NCI-H146 (cell line): Measurements from ENCODE around the gene POGK.

ENCODE experiments used
- DNase-seq: peaks from one replicate; lab custom pipeline; 2025; lab: John Stamatoyannopoulos, UW

Gene POGK

DNA sequence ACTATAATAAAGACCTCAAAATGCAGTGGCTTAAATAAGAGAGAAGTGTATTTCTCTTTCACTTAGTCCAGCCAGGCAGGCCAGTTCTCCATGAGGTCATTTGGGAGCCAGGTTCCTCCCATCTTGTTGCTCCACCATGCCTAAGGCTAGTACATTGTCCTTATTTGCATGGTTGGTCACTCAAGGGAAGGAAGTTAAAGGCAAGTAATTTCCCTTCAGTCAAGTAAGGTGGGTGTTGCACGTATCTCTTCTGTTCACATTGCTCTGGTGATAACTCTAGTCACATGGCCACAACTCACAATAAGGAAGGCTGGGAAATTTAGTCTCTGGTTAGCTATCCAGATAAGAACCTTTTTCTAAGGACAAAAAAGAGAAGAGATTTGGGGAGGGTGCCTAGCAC is 64.0 kb downstream of the POGK start:
- no peak for DNase-seq

DNA sequence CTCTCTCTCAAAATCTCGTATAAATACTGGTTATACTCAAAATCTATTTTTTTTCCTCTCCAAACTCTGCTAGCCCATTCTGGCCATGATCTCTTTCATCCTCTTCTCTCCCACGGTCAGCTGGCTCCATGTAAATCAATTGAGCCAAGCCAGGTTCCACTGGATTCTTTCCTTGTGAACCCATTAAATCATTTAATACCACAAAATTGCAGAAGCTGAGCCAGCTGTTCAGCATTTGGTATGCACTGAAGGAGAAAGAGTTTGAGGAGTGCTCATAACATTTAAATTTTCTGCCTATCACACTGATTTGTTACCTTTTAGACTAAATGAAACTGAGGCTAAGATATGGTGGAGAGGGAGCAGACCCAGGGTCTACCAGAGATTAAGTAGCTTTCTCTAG is 65.9 kb downstream of the POGK start:
- DNase-seq = no peak

DNA sequence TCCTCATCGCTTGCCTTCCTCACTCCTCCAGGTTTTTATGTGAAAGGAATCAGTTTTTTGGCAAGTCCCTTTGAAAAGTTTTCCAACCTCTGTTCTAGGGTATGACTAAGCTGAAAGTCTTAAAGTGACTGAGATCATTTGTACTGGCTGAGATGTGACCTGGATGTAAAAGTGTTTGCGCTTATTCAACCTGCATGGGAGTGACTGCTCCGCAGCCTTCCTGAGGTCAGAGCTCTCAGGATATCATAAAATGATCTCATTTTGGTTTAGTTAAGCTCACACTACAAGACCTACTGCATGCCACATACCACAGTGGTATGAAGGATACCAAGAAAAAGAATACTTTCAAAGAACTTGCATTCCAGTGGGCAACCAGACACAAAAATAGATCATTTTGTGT is 66.6 kb downstream of the POGK start:
- DNase-seq = no peak
